Erythroblast (primary cell): ENCODE results near the gene RBBP5.

Experiments used
- DNase-seq, 2 experiments: peaks; one replicate each; lab custom pipeline; 2025; lab: John Stamatoyannopoulos, UW
- GATA1 ChIP-seq: IDR thresholded peaks from 2 replicates; pipeline ENCODE4 v1.6.1; 2011; ENCODE audit warnings: low read depth, mild to moderate bottlenecking, control low read depth, low read length, moderate library complexity
- POLR2A ChIP-seq: IDR thresholded peaks from 2 replicates; pipeline ENCODE4 v1.6.1; 2011; ENCODE audit warnings: mild to moderate bottlenecking, low read length

Gene RBBP5

DNA sequence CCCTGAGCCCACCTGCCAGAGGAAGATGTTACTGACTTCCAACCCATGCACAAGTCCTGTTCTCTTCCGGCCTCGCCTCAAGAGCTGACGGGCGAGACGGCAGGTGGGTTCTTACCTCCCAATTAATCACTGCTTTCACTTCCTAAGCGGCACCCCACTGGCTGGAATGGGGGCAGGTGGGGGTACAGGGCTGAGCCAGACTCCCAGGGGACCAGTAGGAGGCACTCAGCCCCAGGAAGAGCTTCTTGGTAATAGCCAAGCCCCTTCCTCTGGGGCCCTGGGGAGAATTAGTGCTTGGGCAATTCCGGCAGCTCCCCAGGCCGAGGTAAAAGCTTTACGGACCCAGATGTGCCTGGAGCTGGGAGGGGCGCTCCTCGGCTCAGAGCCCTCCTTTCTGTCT is 69.1 kb downstream of the RBBP5 start:
- DNase-seq, result no peak
- no peak for TF ChIP-seq GATA1
- no peak for TF ChIP-seq POLR2A

DNA sequence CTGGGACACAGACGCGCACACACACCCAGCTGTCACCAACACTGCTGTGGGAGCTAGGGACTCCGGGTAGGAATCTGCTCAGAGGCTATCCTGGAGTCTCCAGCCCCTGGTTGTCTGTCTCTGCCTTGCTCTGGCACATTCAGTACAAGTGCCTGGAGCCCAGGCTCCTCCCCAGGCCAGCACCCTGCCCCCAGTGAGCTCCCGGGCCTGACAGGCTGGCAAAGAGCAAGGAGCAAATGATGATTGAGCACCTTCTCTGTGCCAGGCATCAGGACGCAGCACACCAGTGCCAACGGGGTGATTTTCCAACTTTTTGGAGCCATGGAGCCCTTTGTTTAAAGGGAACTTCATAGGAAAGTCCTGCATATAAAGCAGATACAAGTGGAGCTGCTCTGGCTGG is 72.3 kb downstream of the RBBP5 start:
- no peak for DNase-seq

DNA sequence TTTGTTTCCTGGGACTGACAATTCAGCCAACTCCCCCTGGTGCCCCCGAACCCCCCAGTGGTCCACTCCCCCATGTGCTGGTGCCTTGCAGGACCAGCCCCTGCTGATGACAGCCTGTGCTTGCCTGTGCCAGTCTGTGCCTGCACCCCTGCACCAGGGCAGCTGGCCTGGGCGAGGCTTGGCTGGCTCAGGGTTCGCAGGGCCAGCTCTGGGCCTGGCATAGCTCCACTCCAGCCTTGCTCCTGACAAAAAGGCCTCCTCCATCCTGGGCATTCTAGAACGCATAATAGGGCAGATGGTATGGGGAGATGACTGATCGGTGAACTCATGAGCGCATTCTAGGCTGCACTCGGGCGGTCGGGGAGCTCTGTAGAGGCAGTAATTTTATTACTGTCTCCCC is 73.4 kb downstream of the RBBP5 start:
- DNase-seq, result no peak
- TF ChIP-seq POLR2A (no peak), GATA1 (no peak)

More for the DNA sequence above, 72.3 kb downstream of the RBBP5 start:
- TF ChIP-seq POLR2A, result no peak
- TF ChIP-seq GATA1, result no peak

DNA sequence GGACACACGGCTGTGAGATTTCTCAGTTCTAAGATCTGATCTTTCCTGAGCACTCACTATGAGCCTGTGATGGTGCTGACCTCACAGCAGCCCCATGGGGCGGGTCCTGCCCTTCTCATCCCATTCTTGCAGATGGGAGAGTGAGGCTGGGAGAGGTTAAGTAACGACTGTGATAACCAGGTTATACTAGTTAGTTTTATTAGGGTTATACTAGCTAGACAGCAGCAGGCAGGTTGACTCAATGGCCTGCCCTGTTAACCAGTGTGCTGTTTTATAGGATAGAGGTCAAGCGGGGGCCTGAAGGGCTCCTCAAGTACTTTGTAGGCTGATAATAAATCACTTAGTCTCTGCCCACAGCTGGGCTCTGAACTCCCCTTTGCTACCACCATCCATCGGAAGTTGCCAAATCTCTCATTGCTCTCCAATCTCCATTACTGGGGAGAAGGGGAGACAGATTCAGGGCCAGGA is 74.0 kb downstream of the RBBP5 start:
- no peak for TF ChIP-seq POLR2A
- no peak for TF ChIP-seq GATA1
- no peak for DNase-seq

DNA sequence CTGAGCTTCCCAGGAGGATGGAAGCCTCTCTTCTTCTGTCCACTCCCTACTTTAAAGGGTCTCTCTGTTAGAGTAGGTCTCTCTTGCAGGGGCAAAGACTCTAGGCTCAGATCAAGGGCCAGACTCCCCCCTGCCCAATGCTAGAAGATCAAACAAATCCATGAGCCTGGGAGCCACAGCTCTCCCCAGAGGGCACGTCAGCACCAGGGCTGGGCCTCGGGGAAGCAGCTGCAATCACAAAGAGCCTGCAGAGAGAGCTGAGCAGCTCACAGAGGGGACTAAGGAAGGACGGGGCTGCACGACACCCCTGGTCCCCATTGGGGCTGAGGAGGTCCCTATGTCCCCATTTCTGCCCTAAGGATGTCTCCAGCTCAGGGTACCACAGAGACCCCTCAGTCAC is 74.9 kb downstream of the RBBP5 start:
- no peak for DNase-seq
- TF ChIP-seq POLR2A, result no peak
- TF ChIP-seq GATA1, result no peak

DNA sequence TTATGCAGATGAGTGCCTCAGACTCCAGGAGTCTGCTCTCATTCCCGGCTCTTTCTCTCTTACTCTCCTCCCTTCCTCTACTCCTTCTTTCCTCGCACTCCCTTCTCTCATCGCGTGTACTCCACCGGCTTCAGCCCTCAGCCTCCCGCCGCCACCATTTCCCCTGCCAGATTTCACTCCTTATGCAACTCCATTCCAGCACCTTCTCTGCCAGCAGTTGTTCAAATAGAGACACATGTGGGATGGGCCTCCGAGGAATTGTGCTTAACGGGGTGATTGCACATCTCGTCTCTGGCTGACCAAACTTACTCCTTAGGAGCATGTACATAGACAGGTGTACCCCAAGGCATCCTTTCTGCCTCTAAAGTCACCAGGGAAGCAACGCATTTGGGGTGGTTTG is 76.6 kb downstream of the RBBP5 start:
- no peak for TF ChIP-seq GATA1
- no peak for TF ChIP-seq POLR2A
- DNase-seq, result no peak

DNA sequence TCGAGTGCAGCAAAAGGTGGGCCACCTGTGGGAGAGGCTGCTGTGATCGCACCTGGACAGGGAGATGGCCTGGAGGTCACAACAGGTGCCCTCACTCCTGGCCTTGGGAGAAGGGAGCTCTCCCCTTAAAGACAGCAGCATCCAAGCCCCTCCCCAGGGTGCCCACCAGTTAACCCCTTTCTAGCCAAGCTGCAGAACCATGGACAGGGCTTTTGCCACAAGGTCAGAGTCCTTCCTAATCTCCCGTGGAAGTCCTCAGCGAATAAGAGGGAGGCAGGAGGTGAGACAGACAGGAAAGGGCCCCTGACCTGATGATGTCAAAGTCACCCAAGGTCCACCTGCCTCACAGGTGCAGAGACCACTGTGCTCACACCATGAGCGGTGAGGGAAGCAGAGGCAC is 77.0 kb downstream of the RBBP5 start:
- no peak for TF ChIP-seq POLR2A
- TF ChIP-seq GATA1, result no peak
- no peak for DNase-seq

DNA sequence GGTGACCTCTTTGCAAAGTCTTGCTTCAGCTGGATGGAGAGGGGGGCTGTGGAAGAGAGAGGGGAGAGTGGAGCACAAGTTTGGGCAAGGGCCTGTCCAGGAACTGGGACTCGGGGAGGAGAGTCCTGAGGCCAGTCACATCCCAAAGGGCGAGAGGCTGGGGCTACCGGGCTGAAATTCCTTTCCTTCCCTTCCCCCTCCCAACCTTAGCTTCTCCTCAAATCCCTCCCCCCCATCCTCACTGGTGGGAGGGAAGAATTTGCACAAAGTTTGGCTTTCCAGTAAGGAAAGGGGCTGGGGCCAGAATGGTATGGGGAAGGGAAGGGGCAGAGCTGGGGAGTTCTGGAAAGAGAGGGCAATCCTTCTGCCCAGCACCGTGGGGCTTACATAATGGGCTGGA is 77.9 kb downstream of the RBBP5 start:
- no peak for DNase-seq
- TF ChIP-seq GATA1 (no peak), POLR2A (no peak)

DNA sequence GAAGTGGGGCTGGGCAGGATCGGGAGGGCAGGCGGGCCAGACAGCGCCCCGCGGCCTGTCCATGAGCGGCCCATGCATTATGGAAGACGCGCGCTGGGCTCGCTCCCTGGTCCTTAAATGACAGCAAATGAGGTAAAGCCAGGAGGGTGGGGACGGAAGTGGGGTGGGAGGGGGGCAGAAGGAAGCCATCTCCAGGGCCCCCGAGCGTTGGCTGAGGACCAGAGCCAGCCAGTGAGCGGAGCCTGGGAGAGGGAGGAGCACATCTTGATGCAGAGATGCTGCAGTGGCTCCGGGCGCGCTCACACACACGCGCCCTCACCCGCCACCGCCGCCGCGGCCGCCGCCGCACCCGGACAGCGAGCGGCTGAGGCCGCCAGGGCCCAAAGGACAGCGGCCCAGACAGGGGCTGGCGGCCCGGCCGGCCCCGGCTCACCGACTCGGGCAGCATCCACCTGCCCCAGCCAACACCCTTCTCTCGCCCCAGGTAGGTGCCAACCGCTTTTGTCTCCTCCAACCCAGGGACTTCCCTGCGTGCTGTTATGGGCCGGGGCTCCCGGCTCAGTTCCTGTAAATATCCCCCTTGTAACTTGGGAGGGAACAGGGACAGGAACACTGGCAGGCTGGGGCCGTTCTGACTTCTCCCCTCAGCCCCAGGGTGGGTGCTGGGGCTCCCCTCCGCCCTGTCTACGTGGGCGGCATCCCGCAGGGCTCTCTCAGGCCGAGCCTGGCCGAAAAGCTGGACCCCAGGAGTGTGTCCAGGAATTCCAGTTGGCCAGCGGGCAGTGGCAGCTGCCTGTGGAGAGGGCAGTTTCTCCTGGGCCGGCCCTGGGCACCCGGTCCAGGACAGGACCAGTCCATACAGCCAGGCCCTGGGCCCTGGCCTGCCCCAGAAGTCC is 78.6 kb downstream of the RBBP5 start, which contains the start of gene CNTN2:
Gene CNTN2, plus strand, starts transcription at position 302 of the 896 bp plus-strand sequence. CDS start 9,974 bp downstream, outside the sequence.
- TF ChIP-seq POLR2A (no peak), GATA1 (no peak)
- no peak for DNase-seq

DNA sequence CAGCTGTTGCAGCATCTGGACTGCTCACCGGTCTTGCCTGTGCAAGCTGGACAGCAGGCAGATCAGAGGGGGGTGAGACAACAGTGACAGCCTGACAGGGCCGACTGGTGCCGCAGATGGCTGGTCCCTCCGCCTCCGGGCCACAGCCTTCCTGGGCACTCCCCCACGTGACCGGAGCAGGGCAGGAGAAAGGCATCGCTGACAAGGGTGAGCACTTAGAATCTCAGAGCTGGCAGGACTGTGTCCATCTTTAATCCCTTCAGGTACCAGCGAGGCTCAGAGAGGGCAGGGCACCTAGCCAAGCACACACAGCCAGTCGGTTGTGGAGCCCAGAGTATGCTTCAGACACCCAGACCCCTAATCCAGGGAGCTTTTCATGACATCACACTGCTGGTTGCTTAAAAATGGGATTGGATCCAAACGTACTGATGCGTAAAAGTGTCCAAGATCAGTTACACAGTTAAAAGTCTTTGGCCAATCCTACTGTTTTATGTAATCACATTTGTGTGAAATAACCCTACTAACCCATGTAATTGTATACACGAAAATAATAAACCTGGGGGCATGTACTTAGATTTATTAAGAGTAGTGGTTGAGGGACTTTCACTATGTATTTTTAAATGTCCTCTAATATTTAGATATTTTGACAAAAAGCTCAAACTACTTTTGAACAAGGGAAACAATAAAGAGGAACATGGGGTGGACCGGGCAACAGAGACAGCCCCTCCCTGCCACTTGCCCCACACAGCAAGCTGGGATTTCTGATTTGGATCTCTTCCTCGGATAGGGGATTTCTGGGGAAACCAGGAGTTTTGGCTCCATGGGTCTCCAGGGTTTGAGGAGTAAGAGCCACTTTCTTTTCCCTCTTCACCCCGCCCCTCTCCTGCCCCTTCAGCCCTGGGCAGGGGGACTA is 79.5 kb downstream of the RBBP5 start:
- DNase-seq, result no peak
- TF ChIP-seq GATA1, result no peak
- no peak for TF ChIP-seq POLR2A

DNA sequence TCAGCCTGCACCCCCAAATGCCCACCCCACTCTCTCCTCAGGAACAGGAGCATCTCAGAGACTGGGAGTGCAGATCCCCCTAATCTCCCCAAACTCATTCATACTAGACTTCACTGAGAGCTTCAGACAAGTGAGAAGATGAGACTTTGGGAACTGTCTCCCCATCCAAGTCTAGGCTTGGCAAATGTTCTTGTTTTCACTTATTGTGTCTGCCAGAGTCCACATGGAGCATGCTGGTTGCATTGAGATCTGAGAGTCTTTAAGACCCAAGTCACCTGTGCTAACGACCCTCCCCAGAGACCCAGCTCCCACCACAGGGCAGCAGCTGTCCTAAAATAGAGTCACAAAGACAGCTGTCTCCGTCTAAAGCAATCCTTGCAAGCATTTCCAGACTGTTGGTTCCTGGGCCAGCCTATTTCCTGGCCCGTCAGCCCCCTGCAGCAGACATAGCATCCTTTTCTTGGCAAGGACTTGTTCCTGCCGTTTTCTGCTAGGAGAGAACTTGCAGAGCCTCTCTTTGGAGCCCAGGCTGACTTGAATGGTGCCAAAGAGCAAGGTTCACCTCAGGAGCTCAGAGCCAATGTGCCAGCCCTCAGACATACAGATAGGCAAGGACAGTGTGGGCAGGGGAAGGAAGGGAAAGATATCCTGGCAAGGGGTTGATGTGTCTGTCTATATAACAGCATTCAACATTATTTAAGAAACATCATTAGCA is 80.6 kb downstream of the RBBP5 start:
- TF ChIP-seq GATA1 (no peak), POLR2A (no peak)

DNA sequence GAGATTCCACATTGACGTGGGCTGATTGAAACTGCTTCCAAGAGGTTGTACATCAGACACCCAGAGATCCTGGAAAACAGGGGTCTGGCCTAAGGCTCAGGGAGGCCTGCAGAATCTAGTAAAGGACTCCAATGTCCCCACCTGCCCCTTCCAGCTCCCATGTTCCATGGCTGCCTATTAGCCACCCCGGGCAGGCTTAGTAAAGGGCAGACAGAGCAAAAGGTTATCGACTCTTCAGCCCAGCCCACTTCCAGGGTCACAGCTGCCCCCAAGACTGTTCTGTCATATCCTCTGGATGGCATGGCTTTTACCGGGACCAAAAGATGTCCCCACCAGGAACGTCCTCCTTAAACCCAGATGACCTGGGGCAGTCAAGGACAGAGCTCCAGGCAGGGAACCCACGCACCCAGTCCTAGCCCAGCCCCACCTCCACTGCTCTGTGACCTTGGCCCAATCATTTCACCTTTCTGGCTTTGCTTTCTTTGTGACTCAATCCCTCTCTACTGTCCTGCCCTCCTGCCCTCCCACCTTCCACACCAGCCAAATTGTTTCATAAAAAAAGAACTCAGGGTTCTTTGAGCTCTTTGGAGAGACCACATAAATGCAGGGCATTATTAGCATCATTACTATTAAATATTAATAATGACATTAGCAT is 83.5 kb downstream of the RBBP5 start:
- TF ChIP-seq POLR2A, result no peak
- TF ChIP-seq GATA1, result no peak
- DNase-seq, result no peak

More for the DNA sequence above, 80.6 kb downstream of the RBBP5 start:
- DNase-seq, result no peak

DNA sequence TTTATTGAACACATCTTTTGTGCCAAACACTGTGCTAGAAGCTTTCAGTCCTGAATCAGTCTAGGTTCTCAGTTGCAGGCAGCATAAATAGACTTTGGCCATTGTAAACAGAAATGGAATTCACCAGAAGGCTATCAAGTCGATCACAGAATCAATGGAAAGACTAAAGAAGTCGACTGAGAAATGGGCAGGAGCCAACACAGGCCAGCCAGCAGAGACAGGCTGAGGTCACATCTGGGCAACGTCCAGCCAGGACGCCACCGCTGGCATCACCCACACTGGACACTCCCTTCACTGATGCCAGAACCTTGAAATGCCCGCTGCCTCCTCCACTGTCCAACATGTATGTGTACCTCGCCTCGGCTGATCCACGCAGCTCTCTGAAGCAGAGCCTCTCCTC is 84.2 kb downstream of the RBBP5 start:
- TF ChIP-seq GATA1 (no peak), POLR2A (no peak)

More for the DNA sequence above, 84.2 kb downstream of the RBBP5 start:
- DNase-seq, result no peak
